Activated T-cell treated with anti-CD3 and anti-CD28 coated beads for 48 hours (primary cell): ENCODE measurements around the gene METTL23.
A peak's percentile ranks its signal among the peaks of the same experiment; 100 is the strongest.
"Not testable (repeated sequence)": the region's sequence is repeated elsewhere in the genome, so short reads cannot be mapped to it uniquely, and the experiment has no call there.

Experiments used
- DNase-seq: peaks from one replicate; pipeline ENCODE4 v3.0.0-alpha.2; 2020; ENCODE audit warnings: low read depth

METTL23 gene

GRCh38 chr17:76695059-76695831 is 31.4 kb upstream of the METTL23 start:
- no peak for DNase-seq

- DNase-seq: no peak
Measured at GRCh38 chr17:76696763-76697701, 29.6 kb upstream of the METTL23 start.

- no peak for DNase-seq
Measured at GRCh38 chr17:76697702-76698465, 28.8 kb upstream of the METTL23 start.

GRCh38 chr17:76698466-76698977 is 28.1 kb upstream of the METTL23 start:
- DNase-seq: not testable (repeated sequence)

- DNase-seq: no peak
Measured at GRCh38 chr17:76700270-76700616, 26.4 kb upstream of the METTL23 start.

- no peak for DNase-seq
Measured at GRCh38 chr17:76700617-76701470, 25.8 kb upstream of the METTL23 start.

- DNase-seq: no peak
Measured at GRCh38 chr17:76701471-76701967, 25.1 kb upstream of the METTL23 start.

GRCh38 chr17:76702076-76702475 is 24.6 kb upstream of the METTL23 start:
- no peak for DNase-seq

- DNase-seq: no peak
Measured at GRCh38 chr17:76702941-76703637, 23.6 kb upstream of the METTL23 start.

GRCh38 chr17:76704805-76705204 is 21.8 kb upstream of the METTL23 start:
- no peak for DNase-seq

- no peak for DNase-seq
Measured at GRCh38 chr17:76706817-76707216, 19.8 kb upstream of the METTL23 start.

GRCh38 chr17:76707985-76708807 is 18.4 kb upstream of the METTL23 start:
- no peak for DNase-seq

GRCh38 chr17:76709077-76709950 is 17.3 kb upstream of the METTL23 start:
- no peak for DNase-seq

GRCh38 chr17:76709951-76710862 is 16.4 kb upstream of the METTL23 start:
- not testable (repeated sequence) for DNase-seq

- peak; percentile 54 for DNase-seq
Measured at GRCh38 chr17:76710863-76711611, 15.6 kb upstream of the METTL23 start, which contains the start of gene MXRA7. MXRA7 (minus strand) TSS chr17:76710965; CDS start chr17:76710946, 19 bp downstream.

GRCh38 chr17:76712321-76712720 is 14.3 kb upstream of the METTL23 start:
- DNase-seq: not testable (repeated sequence)
